ENCODE data around the gene CNN2.

Gene CNN2

GRCh38 chr19:1074544-1075283, 48.3 kb downstream of the CNN2 start:
- peak overlapping the region; percentile 92 for H3K27ac ChIP-seq (ENCODE audit: insufficient read depth, low read length, poor library complexity, severe bottlenecking)
- H3K4me1 ChIP-seq (ENCODE audit: control insufficient read depth, insufficient read depth, low read length, poor library complexity, severe bottlenecking): peaks cover 78% of the 10 kb centered on the region

GRCh38 chr19:1076046-1076386, 49.6 kb downstream of the CNN2 start:
- H3K4me1 ChIP-seq (ENCODE audit: control insufficient read depth, insufficient read depth, low read length, poor library complexity, severe bottlenecking): peaks cover 78% of the 10 kb centered on the region
- H3K27ac ChIP-seq (ENCODE audit: insufficient read depth, low read length, poor library complexity, severe bottlenecking): peak overlapping the region; percentile 92
- no peaks in the 10 kb centered on the region for H3K9me3 ChIP-seq (ENCODE audit: control insufficient read depth, low read length)
- H3K36me3 ChIP-seq (ENCODE audit: control insufficient read depth, insufficient read depth, low read length): peaks cover 67% of the 10 kb centered on the region
- no peak for DNase-seq
- no peak overlapping the region for H3K4me3 ChIP-seq (ENCODE audit: insufficient read depth, low read depth, low read length, poor library complexity, severe bottlenecking)
- no peaks in the 10 kb centered on the region for H3K27me3 ChIP-seq (replicated peaks; ENCODE audit: control insufficient read depth, insufficient read depth, low read length, poor library complexity, severe bottlenecking)

More at GRCh38 chr19:1074544-1075283, 48.3 kb downstream of the CNN2 start:
- peak; percentile 90 to 95 (median 93) for DNase-seq
- H3K9me3 ChIP-seq (ENCODE audit: control insufficient read depth, low read length): no peaks in the 10 kb centered on the region
- H3K4me3 ChIP-seq (ENCODE audit: insufficient read depth, low read depth, low read length, poor library complexity, severe bottlenecking): peak overlapping the region; percentile 22
- peaks cover 60% of the 10 kb centered on the region for H3K36me3 ChIP-seq (ENCODE audit: control insufficient read depth, insufficient read depth, low read length)
- H3K27me3 ChIP-seq (replicated peaks; ENCODE audit: control insufficient read depth, insufficient read depth, low read length, poor library complexity, severe bottlenecking): no peaks in the 10 kb centered on the region

GRCh38 chr19:1076951-1077350, 50.5 kb downstream of the CNN2 start:
- Histone ChIP-seq H3K4me3 (ENCODE audit: insufficient read depth, low read depth, low read length, poor library complexity, severe bottlenecking) (peak overlapping the region; percentile 68), H3K36me3 (ENCODE audit: control insufficient read depth, insufficient read depth, low read length) (peaks cover 71% of the 10 kb centered on the region), H3K4me1 (ENCODE audit: control insufficient read depth, insufficient read depth, low read length, poor library complexity, severe bottlenecking) (peaks cover 81% of the 10 kb centered on the region), H3K27ac (ENCODE audit: insufficient read depth, low read length, poor library complexity, severe bottlenecking) (peak overlapping the region; percentile 92), H3K27me3 (replicated peaks; ENCODE audit: control insufficient read depth, insufficient read depth, low read length, poor library complexity, severe bottlenecking) (no peaks in the 10 kb centered on the region), H3K9me3 (ENCODE audit: control insufficient read depth, low read length) (no peaks in the 10 kb centered on the region)
- peak; percentile 89 to 92 (median 90) for DNase-seq

GRCh38 chr19:1079566-1080111, 53.2 kb downstream of the CNN2 start:
- peak overlapping the region; percentile 57 for H3K27ac ChIP-seq (ENCODE audit: insufficient read depth, low read length, poor library complexity, severe bottlenecking)
- H3K4me1 ChIP-seq (ENCODE audit: control insufficient read depth, insufficient read depth, low read length, poor library complexity, severe bottlenecking): peaks cover 71% of the 10 kb centered on the region
- H3K36me3 ChIP-seq (ENCODE audit: control insufficient read depth, insufficient read depth, low read length): peaks cover 70% of the 10 kb centered on the region
- H3K27me3 ChIP-seq (replicated peaks; ENCODE audit: control insufficient read depth, insufficient read depth, low read length, poor library complexity, severe bottlenecking): no peaks in the 10 kb centered on the region
- H3K9me3 ChIP-seq (ENCODE audit: control insufficient read depth, low read length): no peaks in the 10 kb centered on the region
- no peak overlapping the region for H3K4me3 ChIP-seq (ENCODE audit: insufficient read depth, low read depth, low read length, poor library complexity, severe bottlenecking)
- peak in 1 of 3 donors; percentile 44 for DNase-seq

GRCh38 chr19:1080360-1081161, 54.2 kb downstream of the CNN2 start:
- Histone ChIP-seq H3K27ac (ENCODE audit: insufficient read depth, low read length, poor library complexity, severe bottlenecking) (peak overlapping the region; percentile 32), H3K4me1 (ENCODE audit: control insufficient read depth, insufficient read depth, low read length, poor library complexity, severe bottlenecking) (peaks cover 63% of the 10 kb centered on the region), H3K9me3 (ENCODE audit: control insufficient read depth, low read length) (no peaks in the 10 kb centered on the region), H3K27me3 (replicated peaks; ENCODE audit: control insufficient read depth, insufficient read depth, low read length, poor library complexity, severe bottlenecking) (no peaks in the 10 kb centered on the region), H3K4me3 (ENCODE audit: insufficient read depth, low read depth, low read length, poor library complexity, severe bottlenecking) (no peak overlapping the region), H3K36me3 (ENCODE audit: control insufficient read depth, insufficient read depth, low read length) (peaks cover 72% of the 10 kb centered on the region)
- DNase-seq: no peak

- H3K4me1 ChIP-seq (ENCODE audit: control insufficient read depth, insufficient read depth, low read length, poor library complexity, severe bottlenecking): peaks cover 54% of the 10 kb centered on the region
Measured at GRCh38 chr19:1081301-1082164, 55.1 kb downstream of the CNN2 start.

GRCh38 chr19:1082165-1082927, 55.9 kb downstream of the CNN2 start:
- peaks cover 78% of the 10 kb centered on the region for H3K36me3 ChIP-seq (ENCODE audit: control insufficient read depth, insufficient read depth, low read length)

More at GRCh38 chr19:1081301-1082164, 55.1 kb downstream of the CNN2 start:
- Histone ChIP-seq H3K36me3 (ENCODE audit: control insufficient read depth, insufficient read depth, low read length) (peaks cover 75% of the 10 kb centered on the region), H3K27ac (ENCODE audit: insufficient read depth, low read length, poor library complexity, severe bottlenecking) (peak overlapping the region; percentile 25), H3K4me3 (ENCODE audit: insufficient read depth, low read depth, low read length, poor library complexity, severe bottlenecking) (no peak overlapping the region), H3K27me3 (replicated peaks; ENCODE audit: control insufficient read depth, insufficient read depth, low read length, poor library complexity, severe bottlenecking) (no peaks in the 10 kb centered on the region), H3K9me3 (ENCODE audit: control insufficient read depth, low read length) (no peaks in the 10 kb centered on the region)
- no peak for DNase-seq

GRCh38 chr19:1082928-1083816, 56.8 kb downstream of the CNN2 start:
- H3K4me1 ChIP-seq (ENCODE audit: control insufficient read depth, insufficient read depth, low read length, poor library complexity, severe bottlenecking): peaks cover 61% of the 10 kb centered on the region
- peak overlapping the region; percentile 62 for H3K27ac ChIP-seq (ENCODE audit: insufficient read depth, low read length, poor library complexity, severe bottlenecking)
- H3K27me3 ChIP-seq (replicated peaks; ENCODE audit: control insufficient read depth, insufficient read depth, low read length, poor library complexity, severe bottlenecking): no peaks in the 10 kb centered on the region
- peaks cover 75% of the 10 kb centered on the region for H3K36me3 ChIP-seq (ENCODE audit: control insufficient read depth, insufficient read depth, low read length)
- no peak for DNase-seq
- H3K9me3 ChIP-seq (ENCODE audit: control insufficient read depth, low read length): no peaks in the 10 kb centered on the region
- no peak overlapping the region for H3K4me3 ChIP-seq (ENCODE audit: insufficient read depth, low read depth, low read length, poor library complexity, severe bottlenecking)

More at GRCh38 chr19:1082165-1082927, 55.9 kb downstream of the CNN2 start:
- Histone ChIP-seq H3K4me1 (ENCODE audit: control insufficient read depth, insufficient read depth, low read length, poor library complexity, severe bottlenecking) (peaks cover 55% of the 10 kb centered on the region), H3K4me3 (ENCODE audit: insufficient read depth, low read depth, low read length, poor library complexity, severe bottlenecking) (no peak overlapping the region), H3K27me3 (replicated peaks; ENCODE audit: control insufficient read depth, insufficient read depth, low read length, poor library complexity, severe bottlenecking) (no peaks in the 10 kb centered on the region), H3K9me3 (ENCODE audit: control insufficient read depth, low read length) (no peaks in the 10 kb centered on the region), H3K27ac (ENCODE audit: insufficient read depth, low read length, poor library complexity, severe bottlenecking) (peak overlapping the region; percentile 62)
- DNase-seq: peak; percentile 76 to 84 (median 78)
